DMS114 treated with DMSO at 0.1 percent for 48 hours (cell line): Measurements from ENCODE around the gene CXCL9.
"Not testable (repeated sequence)": the region's sequence is repeated elsewhere in the genome, so short reads cannot be mapped to it uniquely, and the experiment has no call there.

Source experiments
- DNase-seq: peaks from one replicate; lab custom pipeline; 2025; ENCODE audit not compliant: unreplicated experiment; lab: John Stamatoyannopoulos, UW

Gene CXCL9

GRCh38 chr4:76007089-76007862, at the start of gene CXCL9:
Gene CXCL9, minus strand, starts transcription at chr4:76007509. Its CDS starts 60 bp downstream, at chr4:76007449.
- no peak for DNase-seq

DNA sequence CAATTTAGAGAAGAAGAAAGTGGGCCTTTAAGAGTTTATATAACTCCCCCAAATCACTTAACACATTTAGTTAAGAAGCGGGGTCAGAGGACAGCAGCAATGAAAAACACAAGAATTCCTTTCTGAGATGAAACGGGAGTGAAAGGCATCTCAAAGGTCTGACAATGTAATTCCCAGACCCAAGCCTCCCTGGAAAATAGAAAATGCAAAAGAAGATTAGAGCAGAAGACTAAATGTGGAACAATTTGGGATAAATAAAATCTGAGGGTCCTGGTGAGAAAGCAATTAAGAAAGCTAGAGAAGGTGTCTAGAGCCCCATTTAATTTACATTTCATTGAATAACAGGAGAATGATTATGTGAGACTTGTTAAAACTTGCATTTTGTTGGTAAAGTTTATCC, 48.1 kb upstream of the CXCL9 start:
- DNase-seq: no peak

- no peak for DNase-seq
Observed at GRCh38 chr4:76055016-76055415, 47.7 kb upstream of the CXCL9 start.

GRCh38 chr4:76053730-76054129, 46.4 kb upstream of the CXCL9 start:
- no peak for DNase-seq

GRCh38 chr4:76050560-76051050, 43.3 kb upstream of the CXCL9 start:
- not testable (repeated sequence) for DNase-seq

- DNase-seq: not testable (repeated sequence)
Observed at GRCh38 chr4:76049860-76050416, 42.6 kb upstream of the CXCL9 start.

DNA sequence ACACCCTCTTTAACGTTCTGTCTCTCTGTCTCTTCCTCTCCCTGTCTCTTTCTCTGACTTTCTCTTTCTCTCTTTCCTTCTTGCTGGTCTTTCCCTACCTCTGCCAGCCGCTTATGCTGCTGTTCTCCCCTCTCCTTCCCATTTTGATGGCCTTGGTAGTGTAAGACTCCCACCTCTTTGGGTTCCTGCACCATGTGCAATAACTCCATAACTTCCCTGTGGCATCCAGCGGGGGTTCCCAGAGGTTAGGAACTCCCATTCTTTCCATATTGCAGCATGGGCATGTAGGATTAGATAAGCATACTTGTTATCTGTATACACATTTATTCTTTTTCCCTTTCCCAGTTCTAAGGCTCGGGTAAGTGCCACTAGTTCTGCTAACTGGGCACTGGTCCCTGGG, 37.4 kb upstream of the CXCL9 start:
- DNase-seq: not testable (repeated sequence)

- not testable (repeated sequence) for DNase-seq
Observed at GRCh38 chr4:76043306-76043705, 36.0 kb upstream of the CXCL9 start.

DNA sequence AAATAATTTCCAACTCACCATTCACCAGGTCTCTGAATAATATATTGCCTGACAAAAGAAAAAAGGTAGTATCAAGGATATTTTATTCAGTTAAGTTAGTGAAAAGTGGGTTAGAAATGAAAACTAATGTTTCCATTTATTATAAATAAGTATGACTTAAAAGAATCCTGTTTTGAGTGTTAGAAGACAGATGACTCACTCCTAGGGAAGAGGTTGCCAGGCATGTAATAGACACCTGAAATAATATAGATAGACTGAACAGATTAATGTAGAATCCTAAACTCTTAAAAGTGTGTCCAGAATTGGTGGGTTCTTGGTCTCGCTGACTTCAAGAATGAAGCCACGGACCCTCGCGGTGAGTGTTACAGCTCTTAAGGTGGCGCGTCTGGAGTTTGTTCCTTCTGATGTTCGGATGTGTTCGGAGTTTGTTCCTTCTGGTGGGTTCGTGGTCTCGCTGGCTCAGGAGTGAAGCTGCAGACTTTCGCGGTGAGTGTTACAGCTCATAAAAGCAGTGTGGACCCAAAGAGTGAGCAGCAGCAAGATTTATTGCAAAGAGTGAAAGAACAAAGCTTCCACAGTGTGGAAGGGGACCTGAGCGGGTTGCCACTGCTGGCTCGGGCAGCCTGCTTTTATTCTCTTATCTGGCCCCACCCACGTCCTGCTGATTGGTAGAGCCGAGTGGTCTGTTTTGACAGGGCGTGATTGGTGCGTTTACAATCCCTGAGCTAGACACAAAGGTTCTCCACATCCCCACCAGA, 35.1 kb upstream of the CXCL9 start:
- DNase-seq: not testable (repeated sequence)

GRCh38 chr4:76036855-76037254, 29.5 kb upstream of the CXCL9 start:
- DNase-seq: no peak

GRCh38 chr4:76035799-76036380, 28.6 kb upstream of the CXCL9 start, which contains the start of gene CXCL11:
Gene CXCL11, minus strand, starts transcription at chr4:76036070. Its CDS starts 83 bp downstream, at chr4:76035987.
- DNase-seq: no peak

GRCh38 chr4:76035141-76035540, 27.8 kb upstream of the CXCL9 start:
- DNase-seq: no peak

DNA sequence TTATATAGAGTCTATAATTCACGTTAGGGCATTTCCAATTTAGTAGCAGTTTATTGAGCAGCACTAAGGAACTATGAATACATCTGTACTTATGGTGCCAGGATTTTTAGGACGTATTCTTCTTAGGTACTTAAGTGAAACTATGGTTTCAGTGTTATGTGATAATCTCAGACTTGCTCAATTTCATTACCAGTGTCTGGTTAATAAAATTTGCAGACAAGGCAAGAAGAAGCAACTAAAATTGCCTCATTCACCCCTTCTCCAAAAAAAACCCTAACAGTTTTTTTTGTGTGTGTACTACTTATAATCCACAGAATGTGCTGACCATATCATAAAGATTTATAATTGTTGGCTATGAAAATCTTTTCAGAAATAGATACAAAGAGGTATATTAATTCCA, 22.0 kb upstream of the CXCL9 start:
- DNase-seq: no peak

DNA sequence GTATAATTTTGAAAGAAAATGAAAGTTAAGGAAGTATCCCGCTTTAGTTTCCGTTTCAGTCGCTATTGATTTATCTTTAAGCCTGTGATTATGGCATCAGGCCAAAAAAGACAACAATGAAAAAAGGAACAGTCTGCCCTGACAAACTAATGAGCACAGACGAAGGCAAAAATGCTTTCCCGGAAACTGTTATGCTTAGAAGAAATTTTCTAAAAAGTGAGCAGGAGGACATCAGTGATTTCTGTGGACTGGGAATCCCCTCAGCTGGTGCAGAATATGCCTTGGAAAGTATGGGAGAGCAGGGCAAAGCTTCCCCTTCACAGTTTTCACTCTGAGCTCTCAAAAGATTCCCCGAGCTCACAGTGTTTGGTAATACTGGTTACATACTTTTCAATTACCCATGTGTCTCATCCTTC, 21.0 kb upstream of the CXCL9 start:
- DNase-seq: no peak

- DNase-seq: no peak
Observed at GRCh38 chr4:76024065-76024464, 16.8 kb upstream of the CXCL9 start.

DNA sequence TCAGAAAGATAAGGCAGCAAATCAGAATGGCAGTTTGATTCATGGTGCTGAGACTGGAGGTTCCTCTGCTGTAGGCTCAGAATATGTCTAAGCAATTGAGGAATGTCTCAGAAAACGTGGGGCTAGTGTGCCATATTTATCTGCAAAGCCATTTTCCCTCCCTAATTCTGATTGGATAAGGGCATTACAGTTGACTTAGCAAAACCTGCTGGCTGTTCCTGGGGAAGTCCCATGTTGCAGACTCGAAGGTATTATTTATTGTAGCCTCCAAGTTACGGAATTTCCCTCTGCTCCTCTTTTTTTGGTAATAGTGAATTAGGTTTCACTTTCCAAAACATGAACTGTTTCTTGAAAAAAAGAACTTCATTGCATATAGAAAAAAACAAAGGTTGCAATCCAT, 16.1 kb upstream of the CXCL9 start, which contains the start of gene CXCL10:
CXCL10 (minus strand) TSS at position 109 of the 400 bp plus-strand sequence; CDS start at position 43, 66 bp downstream.
- DNase-seq: no peak

DNA sequence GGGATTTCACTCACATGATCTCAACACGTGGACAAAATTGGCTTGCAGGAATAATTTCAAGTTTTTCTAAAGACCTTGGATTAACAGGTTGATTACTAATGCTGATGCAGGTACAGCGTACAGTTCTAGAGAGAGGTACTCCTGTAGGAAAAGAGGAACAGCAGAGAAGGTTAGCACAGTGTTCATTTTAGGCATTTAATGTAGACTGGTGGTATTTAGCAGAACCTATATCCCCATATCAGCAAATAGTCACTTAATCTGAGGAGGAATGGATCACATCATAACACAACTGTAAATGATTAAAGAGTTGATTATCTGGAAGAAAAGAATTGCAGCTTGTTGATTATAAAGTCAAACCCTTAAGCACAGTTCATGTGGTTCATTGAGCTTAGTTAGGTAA, 15.4 kb upstream of the CXCL9 start:
- DNase-seq: no peak

- no peak for DNase-seq
Observed at GRCh38 chr4:76022031-76022430, 14.7 kb upstream of the CXCL9 start.

DNA sequence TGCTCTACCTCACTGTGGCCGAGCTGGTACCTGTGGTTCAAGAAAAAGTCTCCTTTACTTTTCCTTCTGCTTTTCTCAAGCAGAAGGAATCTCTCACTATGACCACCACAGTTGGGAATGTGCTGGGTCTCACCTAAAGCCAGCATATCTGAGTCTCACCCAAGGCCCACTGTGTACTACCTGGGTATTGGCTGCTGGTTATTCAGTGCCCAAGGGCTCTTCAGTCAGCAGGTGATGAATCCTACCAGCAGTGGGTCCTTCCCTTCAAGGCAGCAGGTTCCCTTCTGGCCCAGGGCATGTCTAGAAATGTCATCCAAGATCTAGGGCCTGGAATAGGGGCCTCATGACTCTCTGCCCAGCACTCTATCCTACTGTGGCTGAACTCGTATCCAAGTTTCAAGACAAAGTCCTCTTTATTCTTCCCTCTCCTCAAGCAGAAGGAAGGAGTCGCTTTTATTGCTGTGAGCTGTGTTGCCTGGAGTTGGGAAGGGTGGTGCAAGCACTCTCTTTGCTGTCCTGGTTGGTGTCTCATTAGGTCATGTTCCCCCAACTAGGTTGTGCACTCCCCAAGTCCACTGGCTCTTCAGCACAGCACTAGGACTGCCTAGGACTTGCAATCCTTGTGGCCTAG, 9.9 kb upstream of the CXCL9 start:
- DNase-seq: no peak

DNA sequence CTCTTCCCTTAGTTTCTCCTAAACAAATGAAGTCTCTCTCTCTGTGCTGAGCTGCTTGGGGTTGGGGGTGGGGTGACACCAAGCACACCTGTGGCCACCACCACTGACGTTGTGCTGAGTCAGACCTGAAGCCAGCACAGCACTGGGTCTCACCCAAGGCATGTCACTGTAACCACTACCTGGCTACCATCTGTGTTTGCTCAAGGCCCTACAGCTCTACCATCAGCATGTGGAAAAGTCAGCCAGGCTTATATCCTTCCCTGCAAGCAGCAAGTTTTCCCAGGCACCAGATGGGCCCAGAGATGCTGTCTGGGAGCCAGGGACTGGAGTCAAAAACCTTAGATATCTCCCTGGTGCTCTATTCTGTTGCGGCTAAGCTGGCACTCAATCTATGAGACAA, 9.1 kb upstream of the CXCL9 start:
- DNase-seq: no peak

GRCh38 chr4:76013540-76013939, 6.2 kb upstream of the CXCL9 start:
- no peak for DNase-seq
